MCF 10A (cell line): ENCODE data around the gene USO1. TPM values are rescaled to one million over a fixed set of nuclear protein-coding genes. Genes with fewer than 3 reads are reported as not detected.

ENCODE experiments used
- BruUV-seq: library from RNA; stranded (reverse); fragments of 400-500 nt; replicated peaks from 2 replicates; lab custom pipeline; 2021; lab: Mats Ljungman, UMichigan
- CTCF ChIA-PET: fragments of 300-600 bp; sonication (Branson Sonifier 250); formaldehyde crosslinking; extraction: SDS; loops from one replicate; lab custom pipeline; 2021; ENCODE audit warnings: antibody characterized with exemption, inconsistent platforms; lab: Yijun Ruan, JAX
- POLR2A ChIA-PET: fragments of 300-600, 350-650 bp; sonication (Branson Sonifier 250); formaldehyde crosslinking; extraction: SDS; loops from one replicate; lab custom pipeline; 2020; ENCODE audit warnings: antibody characterized with exemption, inconsistent platforms; lab: Yijun Ruan, JAX
- DNase-seq: peaks from one replicate; pipeline ENCODE4 v3.0.0-alpha.2; 2018; ENCODE audit not compliant: unreplicated experiment
- H3K27ac Mint-ChIP-seq: one replicate; pipeline ENCODE4 v1.8.0; 2022; ENCODE audit warnings: mild to moderate bottlenecking, low read depth, mixed read lengths; ENCODE audit not compliant: unreplicated experiment
- H3K27me3 Mint-ChIP-seq: one replicate; pipeline ENCODE4 v1.8.0; 2022; ENCODE audit warnings: mixed read lengths; ENCODE audit not compliant: insufficient read depth, unreplicated experiment
- H3K36me3 Mint-ChIP-seq: one replicate; pipeline ENCODE4 v1.8.0; 2022; ENCODE audit warnings: mild to moderate bottlenecking, moderate library complexity, mixed read lengths; ENCODE audit not compliant: insufficient read depth, unreplicated experiment
- H3K4me1 Mint-ChIP-seq: one replicate; pipeline ENCODE4 v1.8.0; 2022; ENCODE audit warnings: mixed read lengths; ENCODE audit not compliant: insufficient read depth, unreplicated experiment
- H3K4me3 Mint-ChIP-seq: one replicate; pipeline ENCODE4 v1.8.0; 2022; ENCODE audit warnings: mild to moderate bottlenecking, moderate library complexity, mixed read lengths; ENCODE audit not compliant: unreplicated experiment
- H3K9me3 Mint-ChIP-seq: one replicate; pipeline ENCODE4 v1.8.0; 2022; ENCODE audit warnings: mixed read lengths; ENCODE audit not compliant: unreplicated experiment
- CTCF ChIP-seq: fragments of 200-600 bp; IDR thresholded peaks from one replicate; pipeline ENCODE4 v1.8.0; 2022; ENCODE audit warnings: antibody characterized with exemption, mild to moderate bottlenecking; ENCODE audit not compliant: unreplicated experiment
- intact Hi-C: fragments of 100-400 bp; cut with micrococcal nuclease; formaldehyde crosslinking; loops from 2 replicates; pipeline ENCODE4 v1.14.1; 2022
- total RNA-seq: library from RNA; stranded (reverse); gene quantifications from 2 replicates; pipeline ENCODE4 v1.2.3, GENCODE V29; 2022

The USO1 gene
- total RNA-seq, 1 experiment from 2014 or later, result 105 TPM

- no peak overlapping the region for H3K4me3 Mint-ChIP-seq
- H3K4me1 Mint-ChIP-seq, result no peaks in the 10 kb centered on the region
- intact Hi-C loops, result no loop called here
- no peaks in the 10 kb centered on the region for H3K27me3 Mint-ChIP-seq
- no peak for TF ChIP-seq CTCF
- peaks cover 11% of the 10 kb centered on the region for H3K36me3 Mint-ChIP-seq
- no peaks in the 10 kb centered on the region for H3K9me3 Mint-ChIP-seq
- CTCF ChIA-PET, result no interaction called here
- POLR2A ChIA-PET, result no interaction called here
- DNase-seq, result no peak
- no peak overlapping the region for H3K27ac Mint-ChIP-seq
- no TSS peak for BruUV-seq
Measured at GRCh38 chr4:75705198-75705977, 19.0 kb upstream of the USO1 start.

- POLR2A ChIA-PET, result no interaction called here
- no peak for DNase-seq
Measured at GRCh38 chr4:75708218-75708691, 16.1 kb upstream of the USO1 start.

GRCh38 chr4:75710246-75710645 is 14.1 kb upstream of the USO1 start:
- no peaks in the 10 kb centered on the region for H3K9me3 Mint-ChIP-seq
- no peaks in the 10 kb centered on the region for H3K4me1 Mint-ChIP-seq
- ChIA-PET CTCF (interaction anchor here (1.6 to 1.8 kb wide), 2 partner anchors 13 to 138 kb away, joined by 7 to 10 read pairs; no protein-coding TSS in a partner anchor), POLR2A (interaction anchor here (0.7 to 6.1 kb wide), 2 partner anchors 14 to 30 kb away, joined by 10 to 33 read pairs; partner anchors contain the start of gene USO1)
- H3K4me3 Mint-ChIP-seq, result no peak overlapping the region
- intact Hi-C loops, result no loop called here
- H3K36me3 Mint-ChIP-seq, result peaks cover 8% of the 10 kb centered on the region
- no peaks in the 10 kb centered on the region for H3K27me3 Mint-ChIP-seq
- no peak for TF ChIP-seq CTCF
- no TSS peak for BruUV-seq
- DNase-seq, result no peak
- no peak overlapping the region for H3K27ac Mint-ChIP-seq

More at GRCh38 chr4:75708218-75708691, 16.1 kb upstream of the USO1 start:
- no peak for TF ChIP-seq CTCF
- Mint-ChIP-seq H3K9me3 (no peaks in the 10 kb centered on the region), H3K27me3 (no peaks in the 10 kb centered on the region), H3K4me3 (no peak overlapping the region), H3K27ac (no peak overlapping the region), H3K36me3 (peaks cover 11% of the 10 kb centered on the region), H3K4me1 (no peaks in the 10 kb centered on the region)
- CTCF ChIA-PET, result interaction anchor here (1.6 kb wide), 1 partner anchor 140 kb away, joined by 7 read pairs; no protein-coding TSS in a partner anchor
- BruUV-seq, result no TSS peak
- intact Hi-C loops, result no loop called here

GRCh38 chr4:75714011-75714410 is 10.4 kb upstream of the USO1 start:
- no peak overlapping the region for H3K4me3 Mint-ChIP-seq
- no peaks in the 10 kb centered on the region for H3K27me3 Mint-ChIP-seq
- DNase-seq, result no peak
- H3K36me3 Mint-ChIP-seq, result peaks cover 15% of the 10 kb centered on the region
- ChIA-PET CTCF (interaction anchor here (2.3 kb wide), 1 partner anchor 10 kb away, joined by 16 read pairs; the partner anchor contains the start of gene USO1), POLR2A (interaction anchor here (6.1 kb wide), 1 partner anchor 10 kb away, joined by 33 read pairs; the partner anchor contains the start of gene USO1)
- no peak for TF ChIP-seq CTCF
- no peaks in the 10 kb centered on the region for H3K9me3 Mint-ChIP-seq
- no TSS peak for BruUV-seq
- intact Hi-C loops, result no loop called here
- no peak overlapping the region for H3K27ac Mint-ChIP-seq
- H3K4me1 Mint-ChIP-seq, result no peaks in the 10 kb centered on the region
